Measurements from ENCODE around the gene CYSLTR1.

- TF ChIP-seq POLR2A (IDR thresholded peaks at IDR 0.05) (no peak), CTCF (IDR thresholded peaks at IDR 0.05) (no peak)
These were observed at the start of gene CYSLTR1 for GRCh38 chrX:78327370-78328086.

Measured in gastroesophageal sphincter (tissue), 3 donors.